HAP-1 (cell line): Measurements from ENCODE around the gene RASD2.

Experiments used
- DNase-seq, 2 experiments: peaks; one replicate each; pipeline ENCODE4 v3.0.0-alpha.2; 2016 to 2020; ENCODE audit warnings: low spot score in 2 of 2
- H3K27me3 ChIP-seq: fragments of 250-450 bp; sonication (Bioruptor Pico); 2 replicates; pipeline ENCODE4 v1.5.1; 2020; ENCODE audit warnings: low read depth, mild to moderate bottlenecking, moderate library complexity
- H3K36me3 ChIP-seq: fragments of 250-450 bp; sonication (Bioruptor Pico); replicated peaks from 2 replicates; pipeline ENCODE4 v1.5.1; 2020; ENCODE audit warnings: mild to moderate bottlenecking
- H3K4me1 ChIP-seq: fragments of 250-450 bp; sonication (Bioruptor Pico); 2 replicates; pipeline ENCODE4 v1.5.1; 2020; ENCODE audit warnings: mild to moderate bottlenecking
- H3K4me3 ChIP-seq: fragments of 250-450 bp; sonication (Bioruptor Pico); 2 replicates; pipeline ENCODE4 v1.5.1; 2020; ENCODE audit warnings: mild to moderate bottlenecking, moderate library complexity
- H3K9me3 ChIP-seq: fragments of 250-450 bp; sonication (Bioruptor Pico); 2 replicates; pipeline ENCODE4 v1.5.1; 2020; ENCODE audit warnings: mild to moderate bottlenecking, moderate library complexity
- in situ Hi-C: fragments of 300-500 bp; cut with MboI; formaldehyde crosslinking; loops from 3 replicates; pipeline ENCODE4 v1.14.3; 2020; ENCODE audit warnings: low sequenced_read_pairs, inconsistent platforms, mixed read lengths

RASD2 gene

GRCh38 chr22:35594686-35595085 lies 54.1 kb downstream of the RASD2 start:
- no peaks in the 10 kb centered on the region for H3K9me3 ChIP-seq
- in situ Hi-C loops, result no loop called here
- no peaks in the 10 kb centered on the region for H3K36me3 ChIP-seq
- peaks cover 2% of the 10 kb centered on the region; the same call in 1 of the 2 replicates for H3K27me3 ChIP-seq
- no peak overlapping the region for H3K4me3 ChIP-seq
- DNase-seq, result no peak
- no peaks in the 10 kb centered on the region for H3K4me1 ChIP-seq

- in situ Hi-C loops, result no loop called here
- no peak overlapping the region for H3K4me3 ChIP-seq
- no peaks in the 10 kb centered on the region for H3K36me3 ChIP-seq
- no peaks in the 10 kb centered on the region for H3K9me3 ChIP-seq
- DNase-seq, result no peak
- H3K27me3 ChIP-seq, result no peaks in the 10 kb centered on the region; the same call in 1 of the 2 replicates
- no peaks in the 10 kb centered on the region for H3K4me1 ChIP-seq
Measured at GRCh38 chr22:35596821-35597220, 56.2 kb downstream of the RASD2 start.

- Histone ChIP-seq H3K36me3 (no peaks in the 10 kb centered on the region), H3K4me1 (no peaks in the 10 kb centered on the region), H3K4me3 (no peak overlapping the region), H3K9me3 (no peaks in the 10 kb centered on the region), H3K27me3 (no peaks in the 10 kb centered on the region; the same call in 1 of the 2 replicates)
- in situ Hi-C loops, result no loop called here
- DNase-seq, result no peak
Measured at GRCh38 chr22:35597692-35598395, 57.2 kb downstream of the RASD2 start.

- no peak for DNase-seq
- no peaks in the 10 kb centered on the region; the same call in 1 of the 2 replicates for H3K27me3 ChIP-seq
- no peak overlapping the region for H3K4me3 ChIP-seq
- in situ Hi-C loops, result no loop called here
- no peaks in the 10 kb centered on the region for H3K36me3 ChIP-seq
- no peaks in the 10 kb centered on the region for H3K9me3 ChIP-seq
- H3K4me1 ChIP-seq, result no peaks in the 10 kb centered on the region
Measured at GRCh38 chr22:35598396-35598710, 57.7 kb downstream of the RASD2 start.

GRCh38 chr22:35599364-35599763 lies 58.7 kb downstream of the RASD2 start:
- DNase-seq, result no peak
- Histone ChIP-seq H3K27me3 (no peaks in the 10 kb centered on the region; the same call in 1 of the 2 replicates), H3K9me3 (no peaks in the 10 kb centered on the region), H3K4me3 (no peak overlapping the region), H3K36me3 (no peaks in the 10 kb centered on the region), H3K4me1 (no peaks in the 10 kb centered on the region)
- in situ Hi-C loops, result no loop called here

- no peaks in the 10 kb centered on the region for H3K36me3 ChIP-seq
- H3K9me3 ChIP-seq, result no peaks in the 10 kb centered on the region
- DNase-seq, result no peak
- in situ Hi-C loops, result no loop called here
- no peaks in the 10 kb centered on the region; the same call in 1 of the 2 replicates for H3K27me3 ChIP-seq
- no peak overlapping the region for H3K4me3 ChIP-seq
- no peaks in the 10 kb centered on the region for H3K4me1 ChIP-seq
Measured at GRCh38 chr22:35600476-35600875, 59.8 kb downstream of the RASD2 start.

GRCh38 chr22:35601013-35601580 lies 60.5 kb downstream of the RASD2 start:
- in situ Hi-C loops, result no loop called here
- Histone ChIP-seq H3K9me3 (no peaks in the 10 kb centered on the region), H3K27me3 (no peaks in the 10 kb centered on the region; the same call in 1 of the 2 replicates), H3K4me3 (no peak overlapping the region), H3K36me3 (no peaks in the 10 kb centered on the region), H3K4me1 (no peaks in the 10 kb centered on the region)
- no peak for DNase-seq

GRCh38 chr22:35601743-35602615 lies 61.3 kb downstream of the RASD2 start:
- H3K4me1 ChIP-seq, result no peaks in the 10 kb centered on the region
- in situ Hi-C loops, result no loop called here
- DNase-seq, result no peak
- H3K36me3 ChIP-seq, result no peaks in the 10 kb centered on the region
- H3K4me3 ChIP-seq, result no peak overlapping the region
- H3K27me3 ChIP-seq, result no peaks in the 10 kb centered on the region; the same call in 1 of the 2 replicates
- H3K9me3 ChIP-seq, result no peaks in the 10 kb centered on the region
